Calu3 (cell line): ENCODE results near the gene WFS1. TPM values are rescaled to one million over a fixed set of nuclear protein-coding genes. Genes with fewer than 3 reads are reported as not detected.

Experiments
- BruUV-seq: library from RNA; stranded (reverse); fragments of 400-500 nt; replicated peaks from 2 replicates; lab custom pipeline; 2021; lab: Mats Ljungman, UMichigan
- CTCF ChIA-PET: fragments of 300-600 bp; sonication (Branson Sonifier 250); formaldehyde crosslinking; loops from one replicate; lab custom pipeline; 2022; ENCODE audit warnings: antibody characterized with exemption; lab: Charles Lee
- DNase-seq: peaks from one replicate; pipeline ENCODE4 v3.0.0; 2022
- H3K27ac Mint-ChIP-seq: one replicate; pipeline ENCODE4 v1.8.0; 2022; ENCODE audit warnings: mixed read lengths; ENCODE audit not compliant: unreplicated experiment
- H3K27me3 Mint-ChIP-seq: one replicate; pipeline ENCODE4 v1.8.0; 2022; ENCODE audit warnings: mixed read lengths; ENCODE audit not compliant: unreplicated experiment
- H3K36me3 Mint-ChIP-seq: one replicate; pipeline ENCODE4 v1.8.0; 2022; ENCODE audit warnings: mild to moderate bottlenecking, moderate library complexity, mixed read lengths; ENCODE audit not compliant: insufficient read depth, unreplicated experiment
- H3K4me1 Mint-ChIP-seq: one replicate; pipeline ENCODE4 v1.8.0; 2022; ENCODE audit warnings: mild to moderate bottlenecking, low read depth, mixed read lengths; ENCODE audit not compliant: unreplicated experiment
- H3K4me3 Mint-ChIP-seq: one replicate; pipeline ENCODE4 v1.8.0; 2022; ENCODE audit warnings: mild to moderate bottlenecking, low read depth, moderate library complexity, mixed read lengths; ENCODE audit not compliant: unreplicated experiment
- H3K9me3 Mint-ChIP-seq: one replicate; pipeline ENCODE4 v1.8.0; 2022; ENCODE audit warnings: low read depth, mixed read lengths; ENCODE audit not compliant: unreplicated experiment
- intact Hi-C: fragments of 100-400 bp; cut with micrococcal nuclease; formaldehyde crosslinking; loops from one replicate; pipeline ENCODE4 v1.10.0; 2022; ENCODE audit not compliant: unreplicated experiment
- total RNA-seq: library from RNA; stranded (reverse); gene quantifications from 2 replicates; pipeline ENCODE4 v1.2.3, GENCODE V29; 2022
- TF ChIP-seq, protein P1 (sequence below): fragments of 200-600 bp; IDR thresholded peaks from one replicate; pipeline ENCODE4 v1.8.0; 2022; ENCODE audit warnings: antibody characterized with exemption; ENCODE audit not compliant: unreplicated experiment

WFS1 gene
- total RNA-seq, 1 experiment from 2014 or later: 23.4 TPM

DNA sequence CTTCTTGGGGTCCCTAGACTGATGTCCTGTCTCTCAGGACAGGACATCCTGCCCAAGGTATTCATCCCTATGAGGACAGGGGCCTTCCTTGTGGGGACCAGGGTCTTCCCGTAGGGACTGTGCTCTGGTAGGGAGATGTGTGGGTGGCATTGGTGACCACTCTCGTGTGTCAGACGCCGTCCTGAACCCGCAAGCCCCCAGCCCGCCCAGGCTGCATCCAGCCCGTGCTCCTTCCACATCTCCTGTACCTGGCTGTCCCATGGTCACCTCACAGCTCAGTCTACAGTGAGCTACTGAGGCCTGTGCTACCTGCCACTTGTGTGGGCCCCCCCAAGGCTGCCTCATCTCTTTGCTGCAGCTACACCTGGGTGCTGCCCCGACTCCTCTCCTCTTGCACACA, 24.0 kb downstream of the WFS1 start:
- Mint-ChIP-seq H3K9me3 (no peaks in the 10 kb centered on the region), H3K27ac (no peak overlapping the region), H3K4me1 (no peaks in the 10 kb centered on the region), H3K27me3 (no peaks in the 10 kb centered on the region), H3K36me3 (peaks cover 8% of the 10 kb centered on the region), H3K4me3 (no peak overlapping the region)
- CTCF ChIA-PET: no interaction called here
- TF ChIP-seq, protein P1, sequence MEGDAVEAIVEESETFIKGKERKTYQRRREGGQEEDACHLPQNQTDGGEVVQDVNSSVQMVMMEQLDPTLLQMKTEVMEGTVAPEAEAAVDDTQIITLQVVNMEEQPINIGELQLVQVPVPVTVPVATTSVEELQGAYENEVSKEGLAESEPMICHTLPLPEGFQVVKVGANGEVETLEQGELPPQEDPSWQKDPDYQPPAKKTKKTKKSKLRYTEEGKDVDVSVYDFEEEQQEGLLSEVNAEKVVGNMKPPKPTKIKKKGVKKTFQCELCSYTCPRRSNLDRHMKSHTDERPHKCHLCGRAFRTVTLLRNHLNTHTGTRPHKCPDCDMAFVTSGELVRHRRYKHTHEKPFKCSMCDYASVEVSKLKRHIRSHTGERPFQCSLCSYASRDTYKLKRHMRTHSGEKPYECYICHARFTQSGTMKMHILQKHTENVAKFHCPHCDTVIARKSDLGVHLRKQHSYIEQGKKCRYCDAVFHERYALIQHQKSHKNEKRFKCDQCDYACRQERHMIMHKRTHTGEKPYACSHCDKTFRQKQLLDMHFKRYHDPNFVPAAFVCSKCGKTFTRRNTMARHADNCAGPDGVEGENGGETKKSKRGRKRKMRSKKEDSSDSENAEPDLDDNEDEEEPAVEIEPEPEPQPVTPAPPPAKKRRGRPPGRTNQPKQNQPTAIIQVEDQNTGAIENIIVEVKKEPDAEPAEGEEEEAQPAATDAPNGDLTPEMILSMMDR: no peak
- no peak for DNase-seq
- no TSS peak for BruUV-seq
- intact Hi-C loops: no loop called here

DNA sequence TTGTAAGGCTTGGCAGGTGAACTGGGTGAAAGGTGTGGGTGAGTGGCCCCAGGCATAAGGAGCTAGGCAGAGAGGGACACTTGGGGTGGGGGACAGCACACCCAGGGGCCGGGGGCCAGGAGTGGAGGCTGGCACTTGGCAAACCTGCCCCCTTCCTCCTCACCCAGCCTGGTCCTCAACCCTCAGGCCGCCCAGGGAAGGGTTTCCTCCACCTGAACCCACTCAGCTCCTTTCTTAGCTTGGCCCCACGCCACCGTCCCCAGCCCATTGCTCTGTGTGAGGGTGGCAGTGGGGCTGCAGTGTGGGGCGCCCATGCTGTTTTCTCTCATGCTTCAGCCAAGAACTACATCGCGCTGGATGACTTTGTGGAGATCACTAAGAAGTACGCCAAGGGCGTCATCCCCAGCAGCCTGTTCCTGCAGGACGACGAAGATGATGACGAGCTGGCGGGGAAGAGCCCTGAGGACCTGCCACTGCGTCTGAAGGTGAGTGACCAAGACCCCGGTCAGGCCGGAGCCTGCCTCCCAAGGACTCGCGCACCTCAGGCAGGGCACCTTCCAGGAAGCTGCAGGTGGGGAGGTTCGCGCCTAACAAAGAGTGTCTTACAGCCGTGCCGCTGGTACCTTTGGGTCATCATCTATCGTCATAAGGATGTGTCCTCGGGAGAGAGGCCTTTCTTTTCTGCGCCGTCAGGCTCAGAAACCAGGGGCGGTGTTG, 25.2 kb downstream of the WFS1 start:
- Mint-ChIP-seq H3K27ac (no peak overlapping the region), H3K4me3 (no peak overlapping the region), H3K4me1 (no peaks in the 10 kb centered on the region), H3K27me3 (no peaks in the 10 kb centered on the region), H3K9me3 (no peaks in the 10 kb centered on the region), H3K36me3 (peaks cover 8% of the 10 kb centered on the region)
- CTCF ChIA-PET: no interaction called here
- DNase-seq: no peak
- no TSS peak for BruUV-seq
- TF ChIP-seq, protein P1: no peak
- intact Hi-C loops: no loop called here

DNA sequence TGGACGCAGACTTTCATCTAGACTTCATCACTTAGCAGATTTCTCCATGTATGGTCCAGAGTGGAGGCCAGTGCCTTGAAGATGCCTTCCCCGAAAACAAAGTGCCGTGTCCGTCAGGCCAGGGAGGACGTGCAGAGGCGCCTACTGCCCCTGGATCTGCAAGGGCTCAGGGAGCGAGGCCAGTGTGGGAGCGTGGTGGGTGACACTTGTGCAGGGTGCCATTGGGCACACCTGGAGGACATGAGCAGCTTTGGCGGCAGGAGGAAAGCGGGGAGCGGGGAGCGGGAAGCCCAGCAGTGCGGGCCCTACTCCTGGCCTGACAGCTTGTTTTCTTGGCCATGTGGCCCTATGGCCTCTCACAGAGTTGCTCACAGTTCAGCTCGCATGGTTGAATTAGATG, 25.8 kb downstream of the WFS1 start:
- intact Hi-C loops: no loop called here
- no TSS peak for BruUV-seq
- H3K36me3 Mint-ChIP-seq: peaks cover 8% of the 10 kb centered on the region
- TF ChIP-seq, protein P1: no peak
- no peaks in the 10 kb centered on the region for H3K27me3 Mint-ChIP-seq
- no peak for DNase-seq
- CTCF ChIA-PET: no interaction called here
- H3K4me3 Mint-ChIP-seq: no peak overlapping the region
- no peaks in the 10 kb centered on the region for H3K9me3 Mint-ChIP-seq
- no peaks in the 10 kb centered on the region for H3K4me1 Mint-ChIP-seq
- no peak overlapping the region for H3K27ac Mint-ChIP-seq

DNA sequence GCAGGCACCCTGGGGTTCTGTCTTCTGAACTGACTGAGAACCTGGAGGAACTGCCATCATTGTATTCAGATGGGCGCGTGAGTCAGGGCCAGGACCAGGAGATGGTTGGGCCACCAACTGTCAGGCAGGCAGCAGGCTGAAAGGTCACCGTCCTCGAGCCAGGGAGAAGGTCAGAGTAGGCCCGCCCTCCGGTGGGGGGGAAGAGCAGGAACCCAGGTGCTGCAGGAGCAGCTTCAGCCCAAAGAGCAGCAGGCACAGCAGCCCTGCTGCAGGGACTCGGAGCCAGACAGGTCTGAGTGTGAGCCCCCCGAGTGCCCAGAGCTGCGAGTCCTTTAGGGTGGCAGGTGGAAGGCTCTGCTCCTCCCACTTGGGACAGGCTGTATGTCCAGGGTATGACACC, 26.4 kb downstream of the WFS1 start:
- no peaks in the 10 kb centered on the region for H3K4me1 Mint-ChIP-seq
- CTCF ChIA-PET: no interaction called here
- H3K9me3 Mint-ChIP-seq: no peaks in the 10 kb centered on the region

More for the DNA sequence above, 26.4 kb downstream of the WFS1 start:
- no peak for DNase-seq
- no TSS peak for BruUV-seq
- intact Hi-C loops: no loop called here
- Mint-ChIP-seq H3K27me3 (no peaks in the 10 kb centered on the region), H3K27ac (no peak overlapping the region), H3K4me3 (no peak overlapping the region), H3K36me3 (peaks cover 8% of the 10 kb centered on the region)
- TF ChIP-seq, protein P1: no peak
